Inflammatory macrophage treated with lipopolysaccharide for 4 hours (primary cell): Measurements from ENCODE around the gene SLC43A3.
A peak's percentile ranks its signal among the peaks of the same experiment; 100 is the strongest.
"Not testable (repeated sequence)": the region's sequence is repeated elsewhere in the genome, so short reads cannot be mapped to it uniquely, and the experiment has no call there.

ENCODE experiments used
- DNase-seq: peaks from one replicate; pipeline ENCODE4 v3.0.0-alpha.2; 2020

SLC43A3 gene

DNA sequence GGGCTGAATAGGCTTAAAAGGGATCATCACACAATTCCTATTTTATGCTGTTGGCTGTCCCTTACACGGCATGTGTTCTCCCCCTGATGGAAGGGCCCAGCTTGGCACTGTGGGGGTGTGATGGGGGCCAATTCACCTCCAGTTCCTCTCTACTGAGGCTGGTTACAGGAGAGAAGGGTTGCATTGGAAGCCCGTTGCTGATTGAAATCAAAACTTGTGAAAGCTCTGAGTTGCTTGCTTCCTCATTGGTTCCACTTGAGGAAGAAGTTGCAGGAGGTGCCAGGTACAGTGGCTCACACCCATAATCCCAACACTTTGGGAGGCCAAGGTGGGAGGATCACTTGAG is 23.1 kb downstream of the SLC43A3 start:
- peak; percentile 61 for DNase-seq

DNA sequence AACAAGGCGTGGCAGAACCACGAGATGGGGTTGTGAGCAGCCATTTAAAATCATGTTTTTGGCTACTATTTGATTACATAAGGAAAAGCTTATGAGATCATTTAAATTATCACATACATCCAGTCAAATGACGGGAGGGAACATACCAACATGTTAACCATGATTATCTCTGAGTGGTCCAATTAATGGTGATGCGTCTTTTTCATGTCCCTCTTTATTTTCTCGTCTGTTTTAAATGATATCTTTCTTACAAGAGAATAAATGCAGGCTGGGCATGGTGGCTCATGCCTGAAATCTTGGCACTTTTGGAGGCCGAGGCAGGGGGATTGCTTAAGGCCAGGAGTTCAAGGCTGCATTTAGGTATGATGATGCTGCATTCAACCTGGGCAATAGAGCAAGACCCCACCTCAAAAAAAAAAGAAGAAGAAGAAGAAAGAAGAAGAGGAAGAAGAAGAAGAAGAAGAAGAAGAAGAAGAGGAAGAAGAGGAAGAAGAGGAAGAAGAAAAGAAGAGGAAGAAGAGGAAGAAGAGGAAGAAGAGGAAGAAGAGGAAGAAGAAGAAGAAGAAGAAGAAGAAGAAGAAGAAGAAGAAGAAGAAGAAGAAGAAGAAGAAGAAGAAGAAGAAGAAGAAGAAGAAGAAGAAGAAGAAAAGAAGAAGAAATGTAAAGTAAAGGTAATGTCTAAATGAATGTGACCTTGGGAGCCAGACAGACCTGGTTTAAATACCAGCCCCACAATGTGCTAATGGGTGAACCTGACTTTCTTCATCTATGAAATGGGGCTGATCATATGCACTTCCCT is 23.7 kb downstream of the SLC43A3 start:
- DNase-seq, result not testable (repeated sequence)

DNA sequence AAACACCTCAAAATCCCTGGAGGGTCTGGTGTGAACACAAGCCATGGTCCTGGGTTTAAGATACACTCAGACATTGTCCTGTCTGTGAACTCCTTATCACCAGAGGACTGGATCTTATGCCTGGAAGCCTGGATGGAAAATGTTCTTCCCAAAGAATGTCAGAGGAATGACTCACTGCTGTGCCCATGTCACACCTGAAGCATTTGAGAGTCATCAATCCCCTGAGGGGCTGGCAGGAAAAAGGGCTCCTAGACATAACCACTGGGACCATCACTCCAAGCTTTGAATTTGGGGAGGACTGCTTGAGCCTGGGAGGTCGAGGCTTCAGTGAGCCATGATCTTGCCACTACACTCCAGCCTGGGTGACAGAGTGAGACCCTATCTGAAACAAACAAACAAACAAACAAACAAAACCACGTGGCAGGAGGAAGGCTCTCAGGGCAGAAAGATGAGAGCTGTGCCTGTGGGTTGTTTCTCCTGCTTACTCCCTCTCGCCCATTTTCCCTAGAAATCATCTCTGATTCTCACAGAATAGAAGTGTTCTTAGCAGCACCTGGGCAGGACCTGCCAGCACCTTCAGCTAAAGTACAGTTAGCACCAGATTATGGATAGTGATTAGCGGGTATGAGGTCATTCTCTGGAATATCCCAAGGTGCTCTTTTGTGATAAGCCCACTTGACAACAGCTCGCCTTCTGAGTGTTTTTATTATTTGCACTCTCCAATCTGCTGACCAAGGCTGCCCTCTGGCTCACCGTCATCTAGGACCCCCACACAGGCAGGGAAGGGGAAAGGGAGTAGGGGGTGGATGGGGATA is 24.5 kb downstream of the SLC43A3 start:
- no peak for DNase-seq

DNA sequence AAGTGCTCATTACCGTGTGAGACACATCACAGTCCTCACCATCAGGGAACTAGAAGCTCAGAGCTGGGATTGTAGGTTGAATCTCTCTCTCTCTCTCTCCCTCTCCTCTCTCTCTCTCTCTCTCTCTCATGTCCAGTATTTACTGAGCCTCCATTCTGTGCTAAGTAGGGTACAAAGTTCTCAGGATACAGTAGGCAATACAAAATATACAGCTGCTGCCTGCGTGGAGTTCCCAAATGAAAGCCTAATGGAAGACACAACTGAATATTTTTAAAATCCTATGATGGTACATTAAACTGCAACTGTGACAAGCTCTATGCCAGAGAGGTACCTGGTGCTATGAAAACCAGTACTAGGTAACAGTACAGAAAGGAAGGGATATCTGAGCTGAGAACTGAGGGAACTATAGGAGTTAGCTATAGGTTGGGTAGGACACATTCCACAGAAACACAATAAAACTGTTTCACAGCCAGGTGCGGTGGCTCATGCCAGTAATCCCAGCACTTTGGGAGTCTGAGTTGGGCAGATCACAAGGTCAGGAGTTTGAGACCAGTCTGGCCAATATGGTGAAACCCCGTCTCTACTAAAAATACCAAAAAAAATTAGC is 26.8 kb downstream of the SLC43A3 start:
- no peak for DNase-seq

DNA sequence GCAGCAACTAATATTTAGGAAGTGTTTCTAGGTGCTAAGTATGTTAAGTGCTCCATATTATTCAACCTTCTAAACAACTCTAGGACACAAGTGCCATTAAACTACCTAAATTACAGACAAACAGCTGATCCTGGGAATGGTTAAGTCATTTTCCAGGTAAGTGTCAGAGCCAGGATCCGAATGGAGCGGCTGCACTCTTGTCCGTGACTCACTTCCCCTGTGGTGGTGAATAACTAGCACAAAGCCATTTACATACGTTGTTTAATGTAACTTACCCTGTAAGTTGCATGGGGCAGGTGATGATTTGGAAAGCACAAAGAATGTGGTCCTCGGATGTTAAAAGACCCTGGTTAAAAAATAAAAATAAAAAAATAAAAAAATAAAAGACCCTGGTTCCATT is 27.7 kb downstream of the SLC43A3 start:
- DNase-seq, result no peak

DNA sequence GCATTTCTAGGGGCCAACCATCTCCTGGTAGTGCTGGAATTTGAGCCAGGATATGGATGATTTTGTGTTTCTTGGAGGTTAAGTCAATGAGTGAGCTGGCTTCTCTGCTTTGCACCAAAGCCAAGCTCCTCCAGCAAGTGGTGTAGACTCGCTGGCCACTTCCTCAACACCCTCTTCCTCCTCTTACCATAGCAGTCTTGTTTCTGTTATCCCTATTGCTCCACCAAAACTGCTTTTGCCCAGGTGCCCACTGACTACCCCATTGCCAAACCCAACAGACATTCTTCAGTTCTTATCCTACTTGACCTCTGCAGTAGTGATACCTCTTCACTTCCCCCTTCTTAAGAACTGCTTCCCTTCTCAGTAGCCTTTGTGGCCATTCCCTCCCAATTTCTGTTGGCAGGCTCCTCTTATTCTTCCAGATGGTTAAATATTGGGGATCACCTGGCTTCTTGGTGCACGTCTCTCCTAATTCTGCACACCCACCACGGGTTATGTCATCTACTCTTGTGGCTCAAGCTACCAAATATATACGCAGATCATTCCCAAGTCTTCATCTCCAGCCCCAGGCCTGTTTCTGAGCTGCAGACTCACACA is 29.4 kb downstream of the SLC43A3 start:
- no peak for DNase-seq

DNA sequence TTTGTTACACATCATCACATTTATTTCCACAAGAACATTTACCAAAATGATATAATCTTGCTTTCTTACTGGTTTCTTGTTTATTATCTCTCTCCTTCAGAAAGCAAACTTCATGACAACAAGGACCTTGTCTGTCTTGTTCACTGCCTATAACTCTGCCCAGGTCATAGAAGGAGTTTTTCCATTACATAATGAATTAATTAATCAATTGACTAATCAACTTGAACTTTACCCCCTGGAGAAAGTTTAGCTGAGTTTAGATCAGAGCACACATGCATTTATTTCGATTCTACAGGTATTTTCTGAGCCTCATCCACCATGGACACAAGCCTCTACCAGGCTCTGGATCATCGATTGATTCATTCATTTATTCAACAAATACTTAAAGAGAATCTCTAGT is 30.2 kb downstream of the SLC43A3 start:
- no peak for DNase-seq

DNA sequence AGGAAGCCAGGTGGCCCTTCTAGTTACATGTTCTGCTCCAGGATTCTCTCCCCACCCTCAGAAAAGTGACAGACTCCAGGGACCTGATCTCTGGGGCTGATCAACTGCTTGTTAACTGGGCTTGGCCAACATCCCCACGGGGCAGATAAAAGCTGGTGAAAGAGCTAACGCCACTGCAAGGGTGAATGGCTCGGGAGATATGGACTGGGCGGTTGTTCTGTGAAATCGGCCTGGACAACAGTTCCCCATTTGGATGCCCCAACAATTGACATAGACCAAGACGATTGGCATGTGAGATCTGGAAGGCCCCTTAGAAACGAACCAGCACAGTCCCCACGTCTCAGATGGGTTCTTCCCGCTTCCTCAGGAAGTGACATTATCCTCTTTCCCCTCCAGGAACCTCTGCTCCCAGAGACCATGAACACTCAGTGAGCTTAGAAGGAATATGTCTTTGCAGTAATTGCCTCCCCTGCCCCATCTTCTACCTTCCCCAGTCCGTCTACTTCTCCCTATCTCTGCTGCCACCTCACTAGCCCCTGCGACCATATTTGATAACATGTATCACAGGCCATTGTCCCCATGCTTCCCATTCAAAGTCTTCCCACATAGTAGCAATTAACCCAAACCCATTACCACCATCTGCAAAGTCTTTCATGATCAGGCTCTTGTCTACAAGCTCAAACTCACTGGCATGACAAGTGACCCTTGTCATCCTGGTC is 30.9 kb downstream of the SLC43A3 start:
- DNase-seq, result no peak

DNA sequence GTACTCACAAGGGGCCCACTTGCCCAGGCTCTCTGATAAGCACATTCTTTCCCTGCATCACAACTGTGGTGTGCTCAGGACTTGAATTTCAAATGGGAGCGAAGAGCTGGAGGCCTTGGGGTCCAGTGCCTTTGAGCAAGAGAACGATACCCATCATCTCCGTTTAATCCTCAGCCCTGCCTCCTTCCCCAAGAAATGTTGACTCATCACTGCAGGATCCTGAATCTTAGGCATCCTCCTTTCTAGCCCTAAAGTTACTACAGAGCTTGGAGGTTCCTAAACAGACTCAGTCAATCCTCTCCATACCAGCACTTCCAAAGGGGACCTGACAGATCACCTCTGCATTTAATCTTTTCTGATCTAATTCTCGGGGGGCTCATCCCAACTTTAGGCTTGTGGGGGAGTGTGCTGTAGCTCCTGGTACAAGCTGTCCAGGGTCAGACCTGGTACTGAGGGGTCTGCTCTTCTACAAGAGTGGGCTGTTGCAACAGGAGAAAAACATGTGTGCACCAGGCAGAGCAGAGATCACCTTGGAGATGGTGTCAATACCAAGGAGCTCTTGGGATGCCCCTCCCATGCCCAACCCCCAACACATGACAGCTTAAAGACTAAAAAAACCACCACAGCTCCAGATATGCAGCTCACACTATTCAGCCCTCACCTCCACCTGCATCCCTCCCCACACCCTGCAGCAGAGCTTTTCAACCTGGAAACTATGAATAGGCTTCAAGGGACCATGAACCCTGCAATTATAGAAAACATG is 32.5 kb downstream of the SLC43A3 start:
- no peak for DNase-seq

DNA sequence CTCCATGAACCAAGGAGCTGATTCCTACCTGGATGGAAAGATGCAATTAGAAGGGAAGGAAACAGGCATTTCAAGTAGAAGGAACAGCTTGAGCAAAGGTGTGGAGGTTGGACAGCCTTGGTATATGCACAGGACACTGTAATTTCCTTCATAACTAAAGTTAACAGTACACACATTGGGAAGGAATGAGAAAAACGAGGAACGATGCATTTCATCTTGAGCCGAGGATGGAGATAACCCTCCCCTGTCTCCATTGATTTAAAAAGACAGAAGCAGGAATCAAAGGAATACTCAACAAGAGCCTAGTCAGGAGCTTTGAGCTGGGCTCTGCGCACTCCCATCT is 34.2 kb downstream of the SLC43A3 start:
- no peak for DNase-seq

DNA sequence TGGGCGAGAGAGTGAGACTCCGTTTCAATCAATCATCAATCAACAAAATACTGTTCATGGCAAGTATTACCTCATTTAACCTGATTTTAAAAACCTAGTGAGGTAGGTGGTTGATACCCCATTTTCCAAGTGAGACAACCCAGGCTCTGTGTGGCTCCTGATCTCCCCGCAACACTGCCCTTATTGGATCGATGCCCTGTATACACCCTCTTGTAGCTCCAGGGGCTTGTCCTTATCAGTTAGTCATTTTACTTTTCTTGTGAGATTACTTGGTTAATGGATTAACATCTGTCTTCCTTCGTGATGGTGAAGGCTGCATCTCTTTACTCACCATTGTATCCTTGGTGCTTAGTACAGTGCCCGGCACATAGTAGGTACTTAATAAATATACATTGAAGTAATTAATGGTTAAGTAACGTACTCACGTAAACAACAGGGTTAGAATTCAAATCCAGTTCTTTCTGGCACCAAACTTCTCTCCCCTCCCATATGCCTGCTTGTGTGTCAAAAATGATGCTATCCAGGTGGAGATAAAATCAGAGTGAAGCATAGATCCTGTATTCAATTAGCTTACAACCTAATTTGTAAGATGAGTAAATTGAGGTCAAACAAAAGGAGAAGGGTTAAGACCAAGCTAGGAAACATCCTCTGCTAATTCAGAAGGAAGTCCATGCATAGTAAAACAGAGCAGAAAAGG is 34.7 kb downstream of the SLC43A3 start:
- no peak for DNase-seq

DNA sequence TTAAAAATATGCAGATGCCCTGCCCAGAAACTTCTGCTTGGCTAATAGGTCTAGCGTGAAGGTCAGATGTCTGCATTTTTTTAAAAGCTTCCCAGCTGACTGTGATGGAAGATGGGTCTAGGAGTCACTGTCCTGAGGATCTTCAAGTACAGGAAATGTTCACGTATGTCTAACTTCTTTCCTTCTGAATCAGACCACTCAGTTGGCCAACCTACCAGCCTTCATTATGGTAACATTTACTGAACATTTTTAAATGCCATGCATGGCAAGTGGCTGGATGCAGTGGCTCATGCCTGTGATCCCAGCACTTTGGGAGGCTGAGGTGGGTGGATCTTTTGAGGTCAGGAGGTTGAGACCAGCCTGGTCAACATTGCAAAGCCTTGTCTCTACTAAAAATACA is 35.4 kb downstream of the SLC43A3 start:
- DNase-seq, result no peak

DNA sequence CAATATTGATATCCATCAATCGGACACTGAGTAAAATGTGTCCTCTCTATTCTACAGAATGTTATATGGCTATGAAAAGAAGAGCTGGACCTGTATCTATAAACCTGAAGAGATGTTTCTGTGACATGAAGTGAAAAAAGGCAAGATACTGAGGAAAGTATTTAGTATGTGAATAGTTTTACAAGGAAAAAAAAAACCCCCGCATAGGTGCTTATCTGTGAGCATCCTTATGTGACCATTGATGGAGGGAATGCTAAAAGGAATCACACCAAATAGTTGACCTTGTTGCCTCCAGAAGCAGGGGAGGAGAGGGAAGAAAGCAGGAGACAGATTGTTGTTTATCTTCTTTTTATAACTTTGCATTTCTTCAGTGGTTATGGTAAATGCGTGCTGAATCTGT is 35.8 kb downstream of the SLC43A3 start:
- DNase-seq, result no peak

DNA sequence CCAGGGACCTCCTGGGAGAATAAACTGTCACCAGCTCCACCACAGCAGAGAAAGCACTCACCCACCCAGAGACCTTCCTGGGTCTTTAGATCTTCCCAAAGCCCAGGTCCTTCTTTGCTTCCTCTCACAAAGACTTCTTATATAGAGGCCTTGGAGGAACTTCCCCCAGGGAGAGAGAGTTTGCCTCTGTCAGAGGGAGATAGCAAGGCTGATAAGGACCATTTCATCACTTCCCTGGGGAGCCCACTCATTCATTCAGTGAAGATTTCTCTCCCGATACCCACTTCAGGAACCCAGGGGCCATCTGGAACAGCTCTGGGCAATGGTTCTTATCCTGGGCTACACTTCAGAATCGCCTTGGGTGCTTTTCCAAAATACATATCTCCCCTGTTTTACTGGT is 36.4 kb downstream of the SLC43A3 start, which contains the start of gene PRG2:
PRG2 (minus strand) TSS at position 116 of the 400 bp plus-strand sequence. CDS start 706 bp downstream, outside the sequence.
- DNase-seq, result no peak

DNA sequence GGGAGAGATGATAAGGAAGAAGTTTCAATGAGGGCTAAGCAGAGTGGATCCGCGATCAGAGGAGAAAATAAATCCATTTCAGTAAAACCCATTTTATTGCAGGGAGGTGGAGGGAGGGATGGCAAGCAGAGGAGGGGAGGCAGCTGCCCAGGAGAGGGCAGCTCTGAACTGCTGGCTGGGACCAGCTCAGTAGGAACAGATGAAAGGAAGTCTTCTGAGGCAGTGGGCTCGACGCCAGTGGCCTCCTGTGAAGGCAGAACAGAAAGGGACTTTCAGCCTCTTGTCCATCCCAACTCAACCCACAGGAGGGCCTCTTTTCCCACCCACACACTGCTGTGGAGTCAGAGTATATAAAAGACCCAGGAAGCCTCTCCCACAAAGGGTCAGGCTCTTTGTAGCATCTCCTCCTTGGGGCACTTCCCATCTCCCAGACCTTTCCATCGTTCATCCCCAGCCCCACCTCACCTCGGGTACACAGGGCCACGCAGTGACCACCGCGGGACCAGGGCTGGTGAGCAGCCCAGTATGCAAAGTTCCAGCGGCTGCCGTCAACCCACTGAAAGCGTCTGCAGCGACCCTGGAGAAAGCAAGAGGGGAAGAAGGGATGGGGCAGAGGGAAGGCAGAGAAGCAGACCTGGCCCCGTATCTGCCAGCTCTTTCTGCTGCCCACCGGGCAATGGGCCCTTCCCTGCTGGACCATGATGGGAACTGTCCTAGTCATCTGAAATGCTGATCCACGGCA is 39.5 kb downstream of the SLC43A3 start:
- no peak for DNase-seq

DNA sequence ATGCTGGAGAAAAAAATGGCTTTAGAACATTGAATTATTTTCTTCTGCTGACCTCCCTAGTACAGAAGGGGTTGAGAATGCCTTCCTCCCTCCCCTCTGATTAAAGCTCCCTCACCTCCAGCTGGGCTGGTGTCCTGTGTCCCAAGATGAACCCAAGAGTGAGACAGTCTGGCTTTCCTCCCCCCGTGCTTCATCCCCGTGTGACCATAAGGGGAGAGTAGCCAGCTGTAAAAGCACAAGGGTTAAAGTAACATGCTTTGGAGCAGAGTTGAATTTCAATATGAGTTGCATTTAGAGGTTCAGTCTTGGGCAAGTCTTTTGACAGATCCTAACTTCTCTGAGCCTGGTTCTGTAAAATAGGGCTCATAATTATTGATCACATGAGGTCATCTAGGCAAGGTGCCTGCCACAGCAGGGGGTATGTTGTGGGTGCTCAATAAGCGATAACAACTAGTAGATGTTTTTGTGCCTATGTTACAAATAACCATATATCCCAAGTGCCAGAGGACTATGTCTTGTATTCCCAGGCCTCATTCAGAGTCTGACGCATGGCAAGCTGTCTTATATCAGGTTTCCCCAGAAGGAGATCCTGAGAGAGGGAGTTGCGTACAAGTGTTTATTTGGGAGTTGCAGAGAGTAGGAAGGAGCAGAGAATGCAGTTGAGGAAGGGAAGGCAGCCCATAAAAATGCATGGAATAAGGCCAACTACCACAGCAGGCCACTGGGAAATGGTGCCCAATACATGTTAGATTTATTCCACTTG is 40.6 kb downstream of the SLC43A3 start:
- DNase-seq, result no peak

DNA sequence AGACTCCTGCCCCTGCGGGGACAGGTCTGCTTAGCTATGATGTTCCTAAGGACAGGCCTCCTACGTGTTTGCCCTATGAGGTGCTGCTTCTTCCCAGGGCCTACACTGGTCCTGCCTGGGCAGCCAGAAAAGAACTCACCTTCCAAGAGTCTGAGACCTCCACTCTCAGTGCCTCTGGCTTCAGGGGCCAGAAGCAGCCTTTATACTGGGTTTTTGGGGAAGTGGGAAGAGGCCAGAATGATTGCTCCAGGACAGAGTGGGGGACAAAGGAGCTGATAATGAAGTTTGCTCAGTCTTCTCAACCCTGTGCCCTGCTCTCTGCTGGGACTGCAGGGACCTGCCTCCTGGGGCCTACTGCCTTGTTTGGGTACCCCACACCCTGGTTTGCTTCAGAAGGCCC is 45.9 kb downstream of the SLC43A3 start, which contains the start of gene PRG3:
PRG3 (minus strand) TSS at position 176 of the 400 bp plus-strand sequence. CDS start 442 bp downstream, outside the sequence.
- DNase-seq, result no peak

DNA sequence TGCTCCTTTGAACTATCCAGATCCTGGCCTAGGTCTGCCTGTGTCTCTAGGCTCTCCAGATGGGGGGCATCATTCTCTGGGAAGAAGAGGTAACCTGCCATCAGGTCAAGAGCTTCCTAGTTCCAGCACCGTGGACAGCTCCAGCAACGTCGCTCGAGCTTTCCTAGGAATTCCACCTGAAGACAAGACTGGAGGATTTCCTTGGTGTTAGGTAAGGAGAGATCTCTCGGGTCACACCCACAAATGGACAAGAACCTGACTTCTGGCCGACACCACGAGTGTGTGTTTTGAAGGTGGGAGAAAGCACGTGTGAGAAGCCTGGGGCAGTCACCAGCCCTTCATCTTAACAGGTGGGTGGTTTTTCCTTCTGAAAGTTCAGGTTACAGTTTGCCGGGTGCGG is 47.2 kb downstream of the SLC43A3 start:
- no peak for DNase-seq

DNA sequence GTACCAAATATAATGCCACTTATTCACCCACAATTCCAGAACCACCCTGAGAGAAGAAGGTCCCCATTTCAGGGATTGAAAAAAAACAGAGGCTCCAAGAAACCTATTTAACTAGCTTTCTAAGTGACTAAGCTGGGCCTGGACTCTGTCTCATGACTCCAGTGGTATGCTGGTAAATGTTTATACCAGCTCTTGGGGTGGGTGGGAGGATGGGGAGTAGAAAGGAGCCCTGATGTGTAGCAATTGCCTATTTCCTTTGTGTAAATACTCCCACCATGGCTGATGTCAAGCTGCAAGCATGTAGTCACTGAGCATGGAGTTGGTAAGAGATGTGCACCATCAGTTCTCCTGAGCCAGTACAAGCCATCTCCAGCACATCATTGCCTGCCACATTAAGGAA is 48.7 kb downstream of the SLC43A3 start:
- DNase-seq, result peak; percentile 64

DNA sequence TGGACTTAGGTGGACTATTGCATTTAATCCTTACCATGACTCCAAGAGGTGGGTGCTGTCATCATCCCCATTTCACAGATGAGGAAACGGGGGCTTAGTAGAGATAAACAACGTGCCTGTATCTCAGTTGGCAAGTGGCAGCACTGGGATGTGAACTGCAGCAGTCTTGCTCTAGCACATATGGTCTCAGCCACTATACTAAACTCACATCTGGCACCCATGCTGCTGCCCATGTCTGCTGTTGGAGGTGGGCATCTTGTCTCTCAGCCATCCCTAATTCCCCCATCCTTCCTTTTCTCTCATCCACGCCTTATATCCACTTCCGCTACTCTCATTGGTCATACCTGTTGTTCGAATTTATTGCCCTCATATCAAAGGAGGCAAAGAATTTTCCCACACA is 49.8 kb downstream of the SLC43A3 start:
- no peak for DNase-seq
